ENCODE measurements around the gene ACTL10.

Gene ACTL10

DNA sequence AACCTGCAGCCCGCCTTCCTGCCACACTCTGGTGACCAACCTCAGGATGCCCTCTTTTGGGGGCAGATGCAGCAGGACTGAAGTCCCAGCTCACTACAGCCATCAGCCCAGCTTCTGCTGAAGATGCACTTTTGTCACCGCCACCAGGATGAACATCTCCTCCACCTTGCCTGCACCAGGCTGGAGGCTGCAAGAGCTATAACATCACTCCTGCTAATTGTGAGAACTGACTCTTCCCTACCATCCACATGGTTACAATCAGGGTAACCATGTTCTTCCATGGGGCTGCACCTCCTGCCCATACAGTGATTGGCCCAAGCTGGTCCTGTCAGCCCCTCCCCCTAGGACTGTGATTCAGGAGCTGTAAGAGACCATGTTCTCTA, 2.0 kb upstream of the ACTL10 start:
- DNase-seq = no peak

DNA sequence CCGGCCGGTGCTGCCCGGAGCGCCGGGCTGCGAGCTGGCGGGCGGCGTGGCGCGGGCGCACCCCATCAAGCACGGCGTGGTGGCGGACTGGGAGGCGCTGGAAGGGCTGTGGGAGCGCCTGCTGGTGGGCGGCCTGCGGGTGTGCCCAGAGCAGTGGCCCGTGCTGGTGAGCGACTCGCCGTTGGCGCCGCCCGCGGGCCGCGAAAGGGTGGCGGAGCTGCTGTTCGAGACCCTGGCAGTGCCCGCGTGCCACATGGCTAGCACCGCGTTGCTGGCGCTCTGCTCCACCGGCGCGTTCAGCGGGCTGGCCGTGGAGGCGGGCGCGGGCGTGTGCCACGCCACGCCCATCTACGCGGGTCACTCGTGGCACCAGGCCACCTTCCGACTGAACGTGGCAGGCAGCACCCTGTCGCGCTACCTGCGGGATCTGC, 517 bp downstream of the ACTL10 start:
- peak; percentile 23 for DNase-seq

DNA sequence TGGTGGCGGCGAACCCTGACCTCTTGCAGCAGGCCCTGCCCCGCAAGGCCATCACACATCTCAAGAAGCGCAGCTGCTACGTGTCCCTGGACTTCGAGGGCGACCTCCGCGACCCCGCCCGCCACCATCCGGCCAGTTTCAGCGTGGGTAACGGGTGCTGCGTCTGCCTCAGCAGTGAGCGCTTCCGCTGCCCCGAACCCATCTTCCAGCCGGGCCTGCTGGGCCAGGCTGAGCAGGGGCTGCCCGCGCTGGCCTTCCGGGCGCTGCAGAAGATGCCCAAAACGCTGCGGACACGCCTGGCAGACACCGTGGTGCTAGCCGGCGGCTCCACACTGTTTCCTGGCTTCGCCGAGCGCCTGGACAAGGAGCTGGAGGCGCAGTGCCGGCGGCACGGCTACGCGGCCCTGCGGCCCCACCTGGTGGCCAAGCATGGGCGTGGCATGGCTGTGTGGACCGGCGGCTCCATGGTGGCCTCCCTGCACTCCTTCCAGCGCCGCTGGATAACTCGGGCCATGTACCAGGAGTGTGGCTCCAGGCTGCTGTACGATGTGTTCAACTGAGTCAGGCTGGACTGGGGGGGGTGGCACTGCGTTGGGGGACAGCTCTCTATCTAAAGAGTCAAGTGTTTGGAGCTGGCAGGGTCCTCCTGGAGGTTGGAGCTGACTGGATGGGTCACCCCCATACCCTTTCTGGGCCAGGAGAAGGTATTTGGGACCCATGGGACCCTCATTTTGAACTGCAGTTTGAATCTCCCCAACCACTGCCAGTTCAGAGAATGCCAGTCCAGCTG, 1.1 kb downstream of the ACTL10 start:
- DNase-seq = peak; percentile 72

DNA sequence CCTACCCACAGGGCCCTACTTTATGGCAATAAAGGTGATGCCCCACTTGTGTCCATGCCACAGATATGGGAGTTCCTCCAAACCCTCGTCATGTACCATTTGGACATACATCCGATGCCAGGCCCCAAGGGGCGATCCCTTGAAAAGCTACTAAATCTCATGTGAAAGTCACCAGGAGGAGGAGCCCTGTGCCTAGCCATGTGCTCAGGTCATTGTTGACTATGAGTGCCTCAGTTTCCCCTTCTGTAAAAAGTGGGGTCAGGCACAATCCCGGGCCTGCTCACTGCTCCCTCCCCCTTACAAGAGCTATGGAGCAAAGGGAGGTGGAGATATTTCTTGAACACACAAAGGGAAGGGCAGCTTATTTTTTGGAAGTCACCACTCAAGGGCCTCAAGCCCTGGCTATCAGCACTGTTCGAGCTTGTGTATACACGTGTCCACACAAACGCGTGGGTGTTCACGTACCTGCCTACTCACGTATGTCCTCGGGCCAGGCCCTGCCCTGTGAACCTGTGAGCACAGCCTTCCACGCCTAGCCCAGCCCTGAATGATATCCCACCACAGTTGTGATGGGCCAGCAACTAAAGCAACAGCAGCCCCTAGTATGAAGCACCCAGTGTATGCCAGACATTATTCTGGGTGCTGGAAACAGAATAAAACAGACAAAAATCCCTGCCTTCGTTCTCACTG, 1.9 kb downstream of the ACTL10 start:
- DNase-seq = no peak

DNA sequence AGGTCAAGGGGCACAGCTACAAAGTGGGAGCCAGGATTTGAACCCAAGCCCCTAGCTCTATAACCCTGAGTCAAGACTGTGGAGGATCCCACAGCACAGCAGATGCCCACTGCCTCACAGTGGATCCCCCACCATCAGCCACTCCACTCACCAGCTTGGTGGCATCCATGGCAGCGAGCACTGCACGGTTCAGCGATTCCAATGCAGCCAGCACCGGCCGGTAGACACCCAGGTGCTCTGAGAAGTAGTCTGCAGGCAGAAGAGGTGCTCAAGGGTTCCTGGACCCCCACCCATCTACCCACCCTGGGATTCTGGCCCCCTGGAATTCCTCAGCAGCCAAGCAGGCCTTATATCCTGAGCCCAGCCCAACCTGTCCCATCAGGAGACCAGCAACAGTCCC, 2.5 kb downstream of the ACTL10 start:
- no peak for DNase-seq

DNA sequence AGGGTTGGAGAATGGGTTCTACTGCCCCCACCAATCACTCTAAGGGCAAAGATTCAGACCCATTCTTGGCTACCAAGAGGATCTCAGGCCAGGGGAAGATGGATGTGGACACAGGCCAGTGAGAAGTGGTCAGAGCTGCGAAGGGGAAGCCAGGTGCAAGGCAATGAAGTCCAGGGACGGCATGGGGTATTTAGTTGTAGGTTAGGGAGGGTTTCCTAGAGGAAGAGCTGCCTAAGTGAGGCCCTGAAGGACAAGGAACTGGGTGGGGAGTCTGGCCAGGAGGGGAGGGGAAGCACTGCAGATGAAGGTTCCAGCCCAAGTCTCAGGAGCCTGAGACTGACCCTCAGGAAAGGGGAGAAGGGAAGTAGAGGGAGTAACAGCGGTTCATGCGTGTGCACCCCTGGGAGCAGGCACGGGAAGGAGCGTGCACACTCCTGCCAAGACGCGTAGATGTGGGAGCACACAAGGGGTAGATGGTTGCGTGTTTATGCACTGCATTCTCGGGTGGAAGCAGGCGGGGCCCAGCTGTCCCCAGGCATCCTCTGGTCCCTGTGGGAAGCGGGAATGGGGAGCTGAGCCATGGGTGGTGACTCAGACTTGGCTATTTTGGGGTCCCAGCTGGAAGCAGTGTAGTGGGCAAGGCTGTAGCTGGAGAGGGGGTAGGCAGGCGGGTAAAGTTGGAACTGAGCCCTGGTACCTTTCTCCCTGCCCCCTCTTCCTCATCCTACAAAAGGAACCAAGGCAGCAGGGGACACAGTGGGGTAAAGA, 3.3 kb downstream of the ACTL10 start:
- no peak for DNase-seq

DNA sequence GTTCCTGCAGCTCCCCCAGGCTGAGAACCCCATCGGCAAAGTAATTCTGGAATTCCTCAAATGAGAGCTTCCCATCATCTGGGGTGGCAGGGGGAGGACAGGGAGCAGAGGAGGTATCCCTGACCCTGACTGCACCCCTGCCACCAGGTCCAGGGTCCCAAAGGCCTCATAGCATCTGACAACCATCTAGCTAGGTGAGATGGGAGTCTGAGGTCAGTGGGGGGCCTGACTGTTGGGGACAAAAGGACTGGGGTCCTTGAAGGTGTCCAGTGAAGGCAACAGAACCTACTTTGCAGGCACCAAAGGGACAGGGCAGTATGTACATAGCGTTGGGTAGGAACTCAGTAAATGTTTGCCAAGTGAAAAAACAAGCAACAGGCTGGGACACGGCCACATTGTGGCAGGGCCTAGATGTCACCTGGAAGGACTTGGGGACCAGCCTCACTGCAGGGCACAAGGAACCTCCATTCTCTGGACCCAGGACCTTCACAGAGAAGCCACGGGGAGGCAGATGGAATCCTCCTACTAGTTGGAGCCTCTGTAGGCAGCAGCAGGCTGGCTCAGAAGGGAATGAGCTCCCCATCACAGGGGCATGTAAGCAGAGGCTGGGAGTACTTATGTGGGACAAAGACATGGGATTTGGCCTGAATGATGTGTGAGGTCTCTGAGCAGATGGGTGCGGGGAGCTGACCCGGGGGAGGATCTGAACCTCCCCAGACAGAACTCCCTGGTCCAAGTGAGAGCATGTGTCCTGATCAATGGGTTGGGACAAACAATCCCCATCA, 4.2 kb downstream of the ACTL10 start:
- no peak for DNase-seq

DNA sequence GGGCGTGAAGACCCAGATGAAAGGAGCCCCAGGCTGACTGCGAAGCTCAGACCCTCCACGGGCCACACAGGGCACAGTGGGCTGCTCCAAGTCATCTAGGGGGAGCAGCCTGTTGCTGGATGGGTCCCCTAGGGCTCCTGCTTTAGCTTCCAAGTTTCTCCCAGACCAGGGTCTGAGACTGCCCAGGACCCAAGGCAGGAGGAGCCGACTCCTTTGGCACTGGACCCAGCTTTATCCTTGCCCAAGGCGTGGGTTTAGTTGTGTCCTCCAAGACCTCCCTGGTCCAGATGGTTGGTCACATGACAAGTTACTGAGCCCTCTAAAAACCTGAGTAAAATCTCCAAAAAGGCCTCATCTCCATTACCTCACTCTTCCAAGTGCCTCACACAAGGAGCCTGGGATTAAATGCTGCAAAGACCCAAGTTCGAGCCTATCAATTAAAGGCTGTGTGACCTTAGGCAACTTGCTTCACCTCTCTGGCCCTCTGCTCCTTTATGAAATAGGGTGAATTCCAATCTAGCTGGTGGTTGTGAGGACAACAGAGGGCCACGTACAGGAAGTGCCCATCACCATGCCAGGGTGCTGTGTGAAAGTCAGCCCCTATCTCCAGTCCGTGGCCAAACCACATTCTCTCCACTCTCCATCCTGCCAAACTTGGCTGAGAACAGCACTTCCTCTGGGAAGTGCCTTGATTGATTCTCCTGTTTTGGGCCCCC, 5.0 kb downstream of the ACTL10 start:
- DNase-seq = no peak

DNA sequence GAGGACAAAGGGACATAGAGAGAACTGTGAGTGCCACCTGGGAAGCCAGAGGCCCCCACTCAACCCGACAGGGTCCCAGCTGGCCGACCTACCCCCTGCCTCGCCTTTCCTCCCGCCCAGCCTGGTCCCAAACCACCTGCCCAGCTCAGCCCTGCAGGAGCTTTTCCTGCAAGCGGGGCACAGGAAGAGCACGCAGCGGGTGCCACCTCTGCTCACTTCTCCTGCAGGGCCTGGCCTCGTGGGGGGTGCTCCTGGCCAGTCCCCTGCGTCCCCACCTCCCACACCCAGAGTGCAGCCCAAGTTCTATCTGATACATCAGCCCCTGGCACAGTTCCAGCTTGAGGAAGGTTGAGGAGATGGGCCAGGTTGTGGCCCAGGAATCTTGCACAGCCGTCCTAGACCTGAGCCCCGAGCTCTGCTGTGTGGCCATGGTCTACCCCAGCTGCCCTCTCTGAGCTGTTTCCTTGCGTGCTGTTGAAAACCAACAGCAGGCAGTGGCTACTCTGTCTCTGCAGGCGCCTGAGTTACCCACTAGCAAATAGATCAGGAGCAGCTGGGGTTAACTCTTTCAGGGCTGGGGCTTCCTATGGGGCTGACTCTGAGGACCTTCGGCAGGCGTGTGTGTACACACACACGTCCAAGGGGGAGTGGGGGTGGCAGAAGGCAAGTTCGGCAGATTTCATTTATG, 5.8 kb downstream of the ACTL10 start:
- DNase-seq = no peak

DNA sequence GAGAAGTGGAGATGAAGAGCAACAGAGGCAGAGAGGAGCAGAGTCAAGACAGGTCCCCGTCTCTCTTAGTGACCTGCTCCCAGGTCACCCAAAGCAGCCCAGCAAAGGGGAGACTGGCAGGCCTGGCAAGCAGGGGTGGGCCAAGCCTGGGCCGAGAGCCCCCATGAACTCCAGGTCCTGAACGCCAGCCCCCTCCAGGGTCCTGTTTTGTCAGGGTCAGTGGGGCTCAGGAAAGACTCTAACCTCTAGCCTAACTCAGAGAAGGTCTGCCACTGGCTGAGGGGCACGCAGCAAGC, 6.3 kb downstream of the ACTL10 start:
- DNase-seq = no peak

DNA sequence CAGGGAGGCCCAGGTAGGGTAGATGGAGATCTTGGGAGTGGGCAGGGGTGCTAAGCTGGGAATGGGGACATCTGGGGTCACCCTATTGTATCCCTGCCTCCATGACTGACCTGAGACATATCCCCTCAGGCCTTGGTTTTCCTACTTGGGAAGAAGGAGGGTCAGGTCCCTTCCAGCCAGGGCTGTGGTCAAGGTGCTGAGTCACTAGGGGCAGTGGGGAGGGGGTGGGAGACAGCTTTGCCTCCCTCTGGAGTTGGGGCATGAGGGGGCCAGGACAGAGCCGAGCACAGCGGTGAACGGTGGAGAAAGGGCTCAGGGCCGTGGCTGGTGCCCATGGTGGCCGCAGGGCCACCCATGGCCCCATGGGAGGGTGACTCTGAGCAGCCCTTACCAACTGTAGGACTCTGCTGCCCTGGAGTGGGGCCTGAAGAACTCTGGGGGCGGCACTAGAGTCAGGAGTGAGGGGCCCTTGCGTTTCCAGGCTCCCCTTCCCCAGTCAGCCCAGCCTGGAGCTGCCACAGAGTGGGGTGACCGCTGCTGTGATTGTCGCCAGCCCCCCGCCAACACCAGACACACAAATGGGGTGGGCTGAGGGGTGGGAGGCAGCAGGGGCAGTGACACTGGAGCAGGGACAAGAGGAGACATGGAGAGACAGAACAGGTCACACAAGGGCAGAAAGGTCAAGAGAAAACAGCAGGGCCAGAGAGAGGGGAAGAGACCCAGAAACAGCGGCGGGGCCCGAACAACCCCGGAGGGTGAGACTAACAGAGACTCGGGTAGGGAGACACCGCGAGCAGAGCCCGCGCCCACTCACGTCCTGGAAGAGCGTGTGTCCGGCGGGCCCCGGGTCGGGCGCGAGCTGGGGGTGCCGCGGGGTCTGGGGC, 6.9 kb downstream of the ACTL10 start:
- no peak for DNase-seq

DNA sequence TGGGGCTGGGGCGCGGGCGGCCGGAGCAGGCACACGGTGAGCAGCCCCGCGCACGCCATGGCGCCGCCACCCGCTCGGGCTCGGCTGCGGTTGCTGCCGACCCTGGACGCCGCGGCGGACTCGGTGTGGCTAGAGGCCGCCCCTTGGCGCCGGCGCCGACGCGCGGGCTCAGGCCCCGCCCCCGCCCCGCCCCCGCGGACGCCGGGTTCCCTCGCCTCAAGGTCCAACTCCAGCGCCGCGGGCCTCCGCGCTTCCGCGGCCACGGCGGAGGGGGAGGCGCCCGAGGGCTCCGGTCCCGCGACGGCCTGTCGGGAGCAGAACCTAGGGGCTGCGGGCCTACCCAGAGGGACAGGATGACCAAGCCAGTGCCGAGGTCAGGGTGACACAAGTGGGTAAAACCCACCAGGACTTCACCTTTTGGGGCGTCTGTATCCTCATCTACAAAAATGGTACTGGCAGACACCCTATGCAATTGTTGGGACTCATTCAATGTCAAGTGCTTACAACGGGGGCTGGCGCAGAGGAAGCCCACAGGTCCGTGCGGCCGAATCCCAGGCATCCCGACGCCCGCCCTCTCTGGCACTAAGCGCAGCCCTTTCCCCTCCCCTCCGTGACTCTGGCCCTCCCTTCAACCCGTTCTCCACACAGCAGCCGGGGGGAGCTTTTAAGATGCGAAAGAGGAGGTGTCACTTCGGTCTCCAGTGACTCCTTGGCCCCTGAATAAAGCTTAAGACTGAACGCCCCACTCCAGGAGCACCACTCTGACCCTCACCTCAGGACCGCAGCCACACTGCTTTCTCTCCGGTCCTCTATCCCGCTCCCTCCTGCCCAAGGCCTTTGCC, 7.8 kb downstream of the ACTL10 start, which contains the start of gene NECAB3:
Gene NECAB3 (minus strand): TSS at position 135 of the 842 bp plus-strand sequence. CDS start 76 bp downstream, at position 59.
- DNase-seq = peak; percentile 52

DNA sequence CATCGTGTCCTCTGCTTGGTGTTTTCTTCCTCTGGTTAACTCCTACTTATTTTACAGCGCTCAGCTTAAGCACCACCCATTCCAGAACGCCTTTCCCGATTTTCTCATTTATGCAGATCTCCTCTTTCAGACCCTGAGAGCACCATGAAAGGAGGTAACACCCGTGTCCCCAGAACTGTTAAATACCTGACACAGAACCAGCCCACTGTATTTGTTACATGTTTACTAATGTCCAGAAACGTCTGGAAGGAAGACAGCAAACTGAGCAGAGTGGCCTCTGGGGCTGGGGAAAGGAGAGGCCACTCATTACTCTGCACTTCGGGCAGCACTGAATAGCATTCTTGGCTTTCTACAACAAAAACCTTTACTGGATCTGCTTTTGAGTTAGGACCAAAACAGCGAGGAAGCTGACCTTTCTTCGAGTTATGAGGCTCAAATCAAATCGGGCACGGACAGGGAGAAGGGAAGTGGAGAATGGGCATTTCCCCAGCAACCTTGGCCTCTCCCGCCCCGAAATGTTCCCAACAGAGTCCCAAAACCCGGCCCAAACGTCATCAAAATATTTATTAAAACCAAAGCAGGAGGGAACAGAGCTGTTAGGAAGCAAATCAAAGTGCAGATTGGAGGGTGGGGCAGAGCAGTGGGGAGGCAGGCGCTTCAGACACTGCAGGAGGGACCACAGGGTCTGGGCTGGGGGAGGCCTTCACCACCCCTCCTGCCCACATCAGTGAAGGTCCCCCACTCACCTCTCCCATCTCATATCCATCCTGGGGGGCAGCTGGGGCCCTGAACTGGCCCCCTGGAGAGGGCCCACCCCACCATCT, 8.6 kb downstream of the ACTL10 start:
- no peak for DNase-seq

DNA sequence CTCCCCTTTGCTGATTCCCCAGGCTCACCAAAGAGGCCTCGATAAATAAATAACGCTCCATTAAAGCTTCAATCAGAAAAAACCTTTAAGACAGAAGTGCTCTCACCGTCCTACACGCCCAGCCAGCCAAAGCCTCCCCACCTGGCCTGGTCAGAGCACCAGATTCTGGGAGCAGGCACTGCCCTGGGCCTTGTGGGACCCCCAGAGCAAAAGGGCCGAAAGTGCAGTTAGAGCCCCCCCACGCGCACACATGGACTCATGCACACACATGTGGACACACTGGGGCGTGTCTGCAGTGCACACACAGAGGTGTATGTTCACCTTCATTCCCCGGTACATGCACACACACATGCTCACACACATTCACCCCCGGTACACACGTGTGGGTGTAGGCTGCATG, 9.4 kb downstream of the ACTL10 start:
- DNase-seq = no peak

DNA sequence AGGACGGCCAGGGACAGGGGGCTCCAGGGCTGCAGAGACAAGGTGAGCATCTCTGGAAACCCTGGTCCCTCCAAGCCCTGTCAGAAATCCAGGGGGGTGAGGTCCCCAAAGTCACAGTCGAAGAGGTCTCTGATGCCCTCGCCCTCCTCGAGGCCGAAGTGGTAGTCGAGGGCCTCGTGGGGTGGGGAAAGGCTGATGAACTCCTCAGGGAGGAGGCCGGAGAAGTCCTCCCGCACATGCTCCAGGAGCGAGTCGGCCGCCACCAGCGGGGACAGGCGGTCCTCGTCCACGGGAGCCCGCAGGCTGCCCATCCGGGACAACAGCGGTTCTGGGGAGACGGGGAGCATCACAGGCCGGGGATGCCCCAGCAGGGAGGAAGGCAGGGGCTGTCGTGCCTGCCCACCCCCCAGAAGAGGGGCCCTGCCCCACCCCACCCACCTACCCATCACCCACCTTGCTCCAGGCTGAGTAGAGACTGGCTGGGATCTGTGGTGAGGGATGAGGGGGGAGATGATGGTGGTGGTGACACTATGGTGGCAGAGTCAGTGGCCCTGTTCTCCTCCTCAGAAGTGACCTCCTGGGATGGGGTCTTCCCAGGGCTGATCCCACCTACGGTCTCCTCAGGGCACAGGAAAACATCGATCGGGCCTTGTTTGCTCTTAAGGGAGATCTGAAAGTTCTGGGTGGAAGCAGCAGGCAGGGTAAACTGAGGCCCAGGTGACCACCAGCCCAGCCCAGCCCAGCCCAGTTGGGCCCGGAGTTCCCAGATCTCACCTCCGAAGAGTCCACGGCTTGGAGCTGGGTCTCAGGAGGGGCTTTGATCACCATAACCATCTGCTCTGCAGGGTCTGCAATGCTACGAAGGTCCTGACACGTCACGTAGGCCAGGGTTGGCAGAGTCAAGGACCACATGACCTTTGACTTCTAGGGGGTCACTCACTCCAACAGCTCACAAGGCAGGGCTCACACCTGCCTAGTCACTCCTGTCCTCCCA, 10.2 kb downstream of the ACTL10 start:
- DNase-seq = no peak

DNA sequence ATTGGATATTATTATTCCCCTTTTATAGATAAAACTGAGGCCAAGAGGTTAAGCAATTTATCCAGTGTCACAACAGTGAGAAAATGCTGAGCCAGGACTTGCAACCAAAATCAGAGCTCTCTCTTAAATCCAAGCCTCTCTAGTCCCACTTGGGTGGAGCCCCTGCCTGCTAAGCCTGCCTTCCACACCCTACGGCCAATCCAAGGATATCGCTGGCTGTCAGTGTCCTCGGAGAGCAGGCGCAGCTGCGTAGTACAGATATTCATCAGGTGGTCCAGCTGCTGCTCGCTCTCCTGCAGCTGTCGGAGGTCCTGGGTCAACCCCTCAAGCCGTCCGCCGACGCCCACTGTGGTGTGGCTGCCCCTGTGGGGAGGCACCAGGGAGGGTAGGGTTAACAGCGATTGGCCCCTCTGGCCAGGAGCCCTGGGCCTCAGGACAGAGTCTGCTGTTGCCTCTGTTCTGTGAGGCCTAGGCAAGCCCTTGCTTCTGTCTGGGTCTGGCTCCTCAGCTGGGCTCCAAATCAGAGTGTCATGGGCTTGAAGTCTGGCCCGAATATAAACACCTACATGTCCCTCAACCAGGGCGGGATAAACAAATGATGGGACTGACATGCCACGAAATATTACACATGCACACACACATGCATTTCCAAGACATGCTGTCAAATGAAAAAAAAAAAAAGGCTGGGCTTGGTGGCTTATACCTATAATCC, 11.4 kb downstream of the ACTL10 start:
- DNase-seq = no peak

Measured in activated effector memory CD4-positive, alpha-beta T cell treated with Interleukin-2 at 50 U/mL for 16 hours (primary cell).